NCI-H187 treated with DMSO at 0.1 percent for 48 hours (cell line): Measurements from ENCODE around the gene NUP58.

Experiments used
- DNase-seq: peaks from one replicate; lab custom pipeline; 2025; lab: John Stamatoyannopoulos, UW

The NUP58 gene

GRCh38 chr13:25377244-25377962 is 76.0 kb downstream of the NUP58 start:
- DNase-seq, result no peak

- DNase-seq, result no peak
Measured at GRCh38 chr13:25378528-25378927, 77.1 kb downstream of the NUP58 start.

GRCh38 chr13:25379011-25379410 is 77.6 kb downstream of the NUP58 start:
- no peak for DNase-seq

- no peak for DNase-seq
Measured at GRCh38 chr13:25380082-25380481, 78.7 kb downstream of the NUP58 start.

GRCh38 chr13:25380741-25381324 is 79.4 kb downstream of the NUP58 start:
- DNase-seq, result no peak

- no peak for DNase-seq
Measured at GRCh38 chr13:25384758-25385410, 83.5 kb downstream of the NUP58 start.

GRCh38 chr13:25391932-25392331 is 90.5 kb downstream of the NUP58 start:
- DNase-seq, result no peak
